NCI-H82 treated with DMSO at 0.1 percent for 48 hours (cell line): ENCODE results near the gene NOD2.

Experiments used
- DNase-seq: peaks from one replicate; lab custom pipeline; 2025; ENCODE audit not compliant: unreplicated experiment; lab: John Stamatoyannopoulos, UW

NOD2 gene

DNA sequence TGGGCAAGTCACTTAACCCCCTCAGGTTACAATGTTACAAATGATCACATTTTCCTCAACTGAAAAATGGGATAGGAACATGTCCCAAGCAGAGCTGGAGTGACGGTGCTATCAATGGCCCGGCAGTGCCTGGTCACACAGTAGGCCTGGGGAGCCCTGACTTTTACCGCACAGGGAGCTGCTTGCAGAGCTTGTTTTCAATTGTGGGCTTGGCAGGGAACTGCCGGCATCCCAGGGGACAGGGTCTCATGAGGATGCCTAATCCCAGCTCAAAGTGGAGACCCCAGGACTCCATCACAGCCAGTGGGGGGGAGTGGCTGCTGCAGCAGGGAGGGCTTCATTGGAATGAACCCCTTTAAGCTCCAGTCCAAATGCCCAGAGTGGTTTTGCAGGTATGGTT lies 23.7 kb upstream of the NOD2 start:
- DNase-seq: no peak

DNA sequence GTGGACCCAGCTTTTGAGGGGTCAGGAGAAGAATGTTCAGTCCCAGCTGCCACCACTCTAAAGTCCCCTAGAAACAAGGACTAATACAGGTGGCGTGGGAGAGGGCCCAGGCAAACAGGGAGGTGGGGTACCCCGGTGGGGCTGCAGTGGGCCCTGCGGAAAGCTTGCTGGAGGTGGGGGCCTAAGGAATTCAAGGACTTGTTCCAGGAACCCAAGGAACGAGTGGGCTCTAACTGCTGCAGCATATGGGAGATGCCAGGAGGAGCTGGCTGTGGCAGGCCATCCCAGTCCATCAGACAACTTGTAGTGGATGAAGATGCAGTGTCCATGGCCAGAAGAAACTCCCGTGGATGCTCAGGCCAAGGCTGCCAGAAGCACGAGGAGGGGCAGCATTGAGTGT lies 22.9 kb upstream of the NOD2 start:
- no peak for DNase-seq

DNA sequence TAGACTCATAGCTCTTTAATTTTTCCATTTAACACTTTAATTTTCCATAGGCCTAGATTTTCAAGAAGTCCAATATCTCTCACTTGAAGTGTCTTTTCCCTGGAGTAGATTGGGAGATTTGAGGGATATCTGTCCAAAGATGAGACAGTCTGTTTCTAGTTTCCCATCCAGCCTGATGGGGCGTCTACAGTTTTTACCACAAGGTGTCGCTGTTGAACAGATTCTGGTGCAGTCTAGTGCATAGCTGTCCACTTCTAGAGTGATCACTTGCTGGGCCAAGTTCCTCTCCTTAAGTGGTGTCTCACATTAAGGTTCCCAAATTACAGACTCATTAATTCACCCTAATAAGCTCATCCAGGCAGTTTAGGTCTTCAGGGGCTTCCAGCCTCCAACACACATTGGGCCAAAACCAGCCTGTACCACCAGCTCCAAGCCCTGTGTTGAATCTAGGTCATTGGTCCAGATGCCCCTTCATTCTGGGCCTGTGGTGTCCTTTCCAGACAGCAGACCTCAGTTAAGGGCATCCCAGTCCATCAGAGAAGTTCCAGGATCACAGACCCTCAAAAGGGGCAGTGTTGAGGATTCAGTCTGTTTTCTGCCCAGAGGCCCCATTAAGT lies 21.7 kb upstream of the NOD2 start:
- no peak for DNase-seq

DNA sequence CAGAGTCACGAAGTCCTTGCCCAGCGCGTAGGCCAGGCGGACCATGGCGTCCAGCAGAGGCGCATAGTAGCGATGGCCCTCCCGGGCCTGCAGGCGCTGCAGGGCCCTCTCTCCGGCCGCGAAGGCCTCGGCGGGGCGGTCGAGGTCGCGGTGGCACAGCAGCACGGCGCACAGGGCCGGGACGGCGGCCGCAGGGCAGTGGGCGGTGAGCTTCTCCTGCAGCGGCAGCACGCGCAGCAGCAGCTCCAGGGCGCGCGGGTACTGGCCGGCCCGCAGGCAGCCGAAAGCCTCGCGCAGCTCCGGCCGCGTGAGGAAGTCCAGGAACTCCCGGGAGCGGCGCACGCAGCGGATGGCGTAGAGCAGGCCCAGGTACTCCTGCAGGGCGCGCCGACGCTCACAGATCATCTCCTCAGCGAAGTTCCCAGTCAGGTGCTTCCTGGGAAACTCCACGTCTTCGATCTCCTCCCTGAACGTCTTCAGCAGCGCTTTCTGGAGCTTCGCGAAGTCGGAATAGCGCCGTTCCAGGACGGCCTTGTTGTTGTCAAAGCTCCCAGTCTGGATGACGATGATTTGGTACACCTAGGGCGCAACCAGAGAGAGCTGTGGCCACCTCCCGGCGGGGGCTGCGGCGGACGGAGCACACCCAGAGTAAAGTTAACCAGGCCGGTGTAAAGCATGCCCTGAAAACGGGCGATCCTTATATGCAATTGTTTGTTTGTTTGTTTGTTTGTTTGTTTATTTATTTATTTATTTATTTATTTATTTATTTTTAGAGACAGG lies 19.7 kb upstream of the NOD2 start:
- DNase-seq: no peak

DNA sequence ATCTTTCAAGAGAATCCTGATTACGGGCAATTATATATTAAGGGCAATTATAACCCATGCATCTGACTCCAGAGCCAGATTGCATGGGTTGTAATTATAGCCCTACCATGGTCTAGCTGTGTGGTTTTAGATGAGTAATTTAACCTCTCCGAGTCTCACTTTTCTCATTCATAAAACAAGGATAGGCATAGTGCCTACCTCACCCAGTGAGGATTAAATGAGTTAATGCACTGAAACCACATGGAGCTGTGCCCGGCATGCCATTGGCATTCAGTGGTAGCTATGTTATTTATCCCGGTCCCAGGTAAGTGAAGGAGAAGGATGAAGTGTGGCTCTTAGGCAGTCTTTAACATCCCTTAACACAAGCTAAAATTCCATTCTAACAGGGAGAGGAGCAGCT lies 18.6 kb upstream of the NOD2 start:
- no peak for DNase-seq

DNA sequence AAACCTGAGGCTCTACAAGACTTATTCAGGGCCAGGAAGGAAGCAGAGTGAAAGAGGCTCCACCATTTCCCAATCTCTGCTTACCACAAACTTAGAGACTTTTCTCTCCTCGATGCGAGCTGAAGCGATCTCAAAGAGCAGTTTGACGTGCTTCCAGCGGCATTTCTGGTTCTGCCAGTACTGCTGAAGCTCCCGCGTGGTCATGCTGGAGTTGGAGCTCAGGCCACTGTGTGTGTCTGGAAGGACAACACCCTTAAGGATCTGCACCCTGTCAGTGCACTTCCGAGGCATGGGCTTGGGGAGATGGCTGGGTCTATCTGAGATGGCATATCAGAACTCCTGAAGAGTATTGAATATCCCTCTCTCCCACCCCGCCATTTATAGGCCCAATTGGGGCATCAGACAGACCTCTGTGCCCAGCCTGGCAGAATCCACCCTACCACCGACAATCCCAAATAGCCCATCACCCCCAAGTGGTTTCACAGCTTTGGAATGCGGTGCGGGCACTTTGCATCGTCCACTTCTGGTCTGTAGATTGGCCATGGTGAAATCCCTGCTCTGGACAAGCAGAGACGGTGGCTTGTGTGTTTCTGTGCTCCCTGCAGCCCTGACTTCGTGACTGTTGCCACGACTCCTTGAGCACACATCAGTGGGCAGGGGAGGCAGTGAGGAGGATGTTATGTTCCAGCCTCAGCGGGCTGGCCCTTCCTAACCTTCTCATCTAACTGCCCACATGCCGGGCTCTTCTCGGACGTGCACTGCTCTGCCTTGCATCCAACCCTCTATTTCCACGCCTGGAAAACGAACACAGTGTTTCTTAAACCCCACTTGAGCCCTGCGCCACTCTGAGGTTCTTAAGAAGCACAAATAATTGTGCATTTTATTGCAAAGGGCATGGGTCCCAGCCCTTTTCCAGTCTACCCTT lies 17.5 kb upstream of the NOD2 start:
- DNase-seq: no peak

DNA sequence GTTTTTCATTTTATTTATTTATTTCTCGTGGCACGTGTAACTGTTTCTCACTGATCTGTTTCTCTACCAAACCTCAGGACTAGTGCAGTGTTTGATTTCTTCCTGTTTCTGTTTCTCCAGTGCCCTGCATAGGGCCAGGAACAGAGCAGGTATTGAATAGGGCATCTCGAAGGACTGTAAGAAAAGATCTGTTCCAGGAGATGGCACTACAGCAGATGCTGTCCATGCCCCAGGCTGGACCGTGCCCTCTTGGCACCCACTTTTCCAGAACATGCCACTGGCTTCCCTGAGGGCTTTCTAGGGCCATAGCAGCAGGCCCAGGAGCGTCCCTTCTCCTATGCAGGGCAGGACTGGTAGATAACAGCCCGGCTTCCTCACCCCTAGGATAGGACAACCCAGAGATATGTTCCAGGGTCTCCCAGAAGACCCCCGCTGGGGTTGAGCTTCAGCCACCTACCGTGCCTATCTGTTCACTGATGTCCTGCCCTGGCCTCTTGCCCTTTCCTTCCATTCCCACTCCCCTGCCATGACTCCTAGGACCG lies 16.7 kb upstream of the NOD2 start:
- DNase-seq: no peak

DNA sequence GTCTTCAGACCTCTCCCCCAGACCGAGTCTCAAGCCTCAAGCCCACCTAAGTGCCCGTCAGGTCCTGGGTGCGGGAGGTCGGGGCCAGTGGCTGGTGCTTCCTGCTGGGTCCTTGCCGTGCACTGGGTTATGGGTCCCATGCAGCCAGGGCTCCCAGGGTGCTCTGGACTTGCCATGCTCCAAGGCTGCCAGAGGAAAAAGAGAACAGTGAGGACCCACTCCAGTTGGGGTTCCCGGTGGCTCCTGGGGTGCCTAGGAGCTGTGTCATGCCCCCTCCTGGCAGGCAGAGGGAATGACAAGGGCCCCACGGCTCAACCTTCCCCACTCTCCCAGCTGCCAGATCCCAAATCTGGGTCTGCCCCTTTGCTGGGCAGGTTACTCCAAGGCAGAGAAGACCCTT lies 16.1 kb upstream of the NOD2 start:
- DNase-seq: no peak

DNA sequence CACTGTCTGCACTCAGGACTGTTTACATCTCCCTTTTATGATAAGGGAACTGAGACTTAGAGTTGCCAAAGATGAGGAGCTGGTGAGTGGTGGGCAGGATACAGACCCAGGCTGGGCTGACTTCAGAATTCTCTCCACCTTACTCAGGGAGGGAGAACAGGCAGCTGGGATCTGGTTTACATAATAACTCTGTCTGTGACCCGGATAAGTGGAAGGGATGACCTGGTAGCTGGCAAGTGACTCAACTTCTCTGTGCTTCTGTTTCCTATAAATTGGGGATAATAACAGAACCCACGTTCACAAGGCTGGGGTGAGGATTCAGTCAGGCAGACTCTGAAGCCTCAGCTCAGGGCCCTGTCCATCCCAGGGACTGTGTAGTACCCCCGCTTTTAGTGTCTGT lies 14.9 kb upstream of the NOD2 start:
- DNase-seq: no peak

DNA sequence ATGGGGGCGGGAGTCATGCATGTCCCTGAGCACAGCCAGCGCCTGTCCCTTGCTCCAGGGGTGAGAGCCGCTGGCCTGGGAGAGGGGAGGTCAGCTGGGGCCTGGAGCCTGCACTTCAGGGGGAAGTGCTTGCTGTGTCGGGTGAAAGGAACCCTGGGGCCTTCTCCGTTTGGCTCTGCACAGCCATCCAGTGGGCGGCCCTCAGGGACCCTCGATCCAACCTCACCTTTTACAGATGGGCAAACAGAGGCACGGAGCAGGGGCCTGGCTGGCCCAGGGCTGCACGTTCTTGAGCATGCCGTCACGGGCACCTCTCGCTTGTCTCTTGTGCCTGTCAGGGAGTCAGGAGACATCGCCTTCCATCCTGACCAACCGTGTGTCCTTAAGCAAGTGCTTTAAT lies 14.1 kb upstream of the NOD2 start:
- DNase-seq: no peak

DNA sequence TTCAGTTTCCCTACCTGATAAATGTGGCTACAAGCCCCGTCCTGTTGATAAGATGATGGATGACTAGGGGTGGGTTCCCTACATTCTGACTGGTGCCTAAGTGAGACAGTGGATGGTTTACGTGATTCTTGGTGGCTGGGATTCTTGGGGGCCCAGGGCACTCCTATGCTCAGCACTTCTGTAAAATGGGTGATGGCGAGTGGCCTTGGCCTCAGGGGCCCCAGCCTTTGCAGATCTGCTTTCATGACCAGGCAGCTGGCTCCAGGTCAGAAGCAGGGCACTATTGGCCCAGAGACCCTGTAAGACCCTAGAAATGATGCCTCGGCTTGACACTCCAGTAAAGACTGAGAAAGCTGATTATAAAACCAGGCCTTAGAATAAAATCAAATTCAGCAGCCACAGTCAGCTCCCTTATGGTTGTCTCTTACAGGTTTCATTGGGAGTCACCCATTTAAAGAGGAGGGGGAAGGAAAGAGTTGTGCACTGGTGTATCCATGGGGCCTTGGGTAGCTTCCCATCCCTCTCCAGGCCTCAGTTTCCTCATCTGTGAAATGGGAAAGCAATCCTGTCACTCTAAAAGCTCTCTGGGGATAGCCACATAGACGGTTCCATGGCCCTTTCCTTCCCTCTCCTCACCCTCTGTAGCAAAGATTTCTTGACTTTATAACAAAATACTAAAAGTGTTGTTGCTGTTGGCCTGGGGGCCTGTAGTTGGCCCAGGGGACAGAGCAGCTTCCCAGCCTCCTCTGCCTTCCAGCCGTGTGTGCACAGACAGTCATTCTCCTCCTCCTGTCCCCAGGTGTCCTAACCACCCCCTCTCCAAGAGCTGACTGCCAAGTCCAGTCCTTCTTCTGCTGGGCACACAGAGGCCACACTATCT lies 13.5 kb upstream of the NOD2 start:
- no peak for DNase-seq

DNA sequence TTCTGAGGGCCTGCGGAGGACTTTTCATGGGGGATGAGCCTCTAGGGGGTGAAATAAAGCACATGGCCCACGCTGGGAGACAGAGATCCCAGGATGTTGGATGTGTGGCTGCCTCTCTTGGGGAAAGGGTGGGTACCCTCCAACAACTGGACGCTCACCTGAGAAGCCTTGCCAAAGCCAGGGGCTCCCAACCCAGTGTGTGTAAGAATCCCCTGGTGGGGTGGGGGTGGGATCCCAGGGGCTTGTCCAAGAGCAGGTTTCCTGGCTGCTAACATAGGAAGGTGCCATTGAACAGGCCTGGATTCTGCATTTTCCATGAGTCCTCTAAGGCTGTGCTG lies 12.9 kb upstream of the NOD2 start:
- no peak for DNase-seq

DNA sequence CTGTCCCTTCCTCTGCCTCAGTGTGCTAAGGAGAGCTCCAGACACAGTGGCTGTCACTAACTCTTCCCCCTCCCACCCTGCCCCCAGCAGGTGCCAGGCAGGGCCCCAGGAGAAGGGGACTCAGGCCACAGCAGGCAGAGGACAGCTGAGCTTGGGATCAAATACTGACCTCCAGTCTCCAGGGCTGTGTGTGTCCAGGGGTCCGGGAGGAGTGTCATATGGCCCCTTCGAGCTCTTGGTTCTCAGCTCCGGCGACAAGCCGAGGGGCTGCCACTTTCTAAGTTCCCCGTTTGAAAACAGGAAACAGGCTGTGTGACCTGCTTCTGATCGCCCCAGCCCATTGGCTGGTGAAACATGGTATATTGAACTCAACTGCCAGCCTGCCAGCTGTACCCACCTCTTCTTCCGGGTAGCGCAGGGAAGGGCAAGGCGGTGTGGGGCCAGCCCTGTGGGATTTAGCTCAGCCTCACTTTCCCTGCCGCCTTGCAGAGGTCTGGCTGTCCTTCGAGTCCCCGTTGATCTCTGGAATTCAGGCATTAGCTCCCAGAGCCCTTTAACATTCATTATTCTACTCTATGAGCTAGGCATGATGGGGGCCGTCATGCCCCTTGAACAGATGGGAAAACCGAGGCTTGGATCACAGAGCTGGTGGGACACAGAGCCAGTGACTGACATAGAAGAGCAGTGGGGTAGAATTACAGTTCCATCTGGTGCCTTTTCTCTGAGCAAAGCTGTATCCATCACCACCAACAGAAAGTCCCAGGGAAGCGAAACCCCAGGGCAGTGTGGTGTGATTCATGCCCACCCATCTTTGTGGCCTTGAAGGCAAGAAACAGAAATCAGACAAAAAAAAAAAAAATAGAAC lies 12.2 kb upstream of the NOD2 start, which contains the start of gene SNX20:
SNX20 (minus strand) TSS at position 292 of the 865 bp plus-strand sequence. CDS start 3,786 bp downstream, outside the sequence.
- DNase-seq: no peak

DNA sequence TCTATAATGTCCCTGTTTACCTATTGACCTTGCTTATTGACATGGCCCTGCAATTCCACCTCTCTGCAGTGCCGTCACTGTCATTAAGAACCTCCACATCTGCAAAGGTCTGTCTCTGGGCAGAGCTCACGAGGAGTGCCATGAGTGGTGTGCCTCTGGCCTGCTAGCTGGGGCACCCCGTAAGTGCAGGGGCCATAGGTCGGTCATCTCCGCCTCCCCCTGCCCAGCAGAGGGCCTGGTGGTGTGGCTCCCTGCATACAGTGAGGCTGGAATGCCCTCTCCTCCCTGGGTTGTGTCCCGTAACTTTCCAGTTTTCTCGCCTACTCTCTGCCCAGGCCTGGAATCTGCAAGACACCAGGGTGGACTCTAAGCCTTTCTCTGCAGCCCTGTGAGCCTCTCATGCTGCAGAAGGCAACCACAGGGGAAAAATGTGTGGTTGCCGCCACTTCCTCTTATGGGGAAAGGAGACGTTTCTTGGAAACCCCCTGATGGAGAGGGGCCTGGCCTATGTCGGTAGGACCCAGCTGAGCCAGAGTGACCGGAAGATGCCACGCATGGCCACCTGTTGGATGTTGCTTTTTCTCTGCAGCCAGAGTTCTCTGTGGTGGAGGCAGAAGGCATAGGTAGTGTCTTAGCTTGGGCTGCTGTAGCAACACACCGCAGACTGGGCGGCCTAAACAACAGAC lies 9.6 kb upstream of the NOD2 start:
- DNase-seq: no peak

DNA sequence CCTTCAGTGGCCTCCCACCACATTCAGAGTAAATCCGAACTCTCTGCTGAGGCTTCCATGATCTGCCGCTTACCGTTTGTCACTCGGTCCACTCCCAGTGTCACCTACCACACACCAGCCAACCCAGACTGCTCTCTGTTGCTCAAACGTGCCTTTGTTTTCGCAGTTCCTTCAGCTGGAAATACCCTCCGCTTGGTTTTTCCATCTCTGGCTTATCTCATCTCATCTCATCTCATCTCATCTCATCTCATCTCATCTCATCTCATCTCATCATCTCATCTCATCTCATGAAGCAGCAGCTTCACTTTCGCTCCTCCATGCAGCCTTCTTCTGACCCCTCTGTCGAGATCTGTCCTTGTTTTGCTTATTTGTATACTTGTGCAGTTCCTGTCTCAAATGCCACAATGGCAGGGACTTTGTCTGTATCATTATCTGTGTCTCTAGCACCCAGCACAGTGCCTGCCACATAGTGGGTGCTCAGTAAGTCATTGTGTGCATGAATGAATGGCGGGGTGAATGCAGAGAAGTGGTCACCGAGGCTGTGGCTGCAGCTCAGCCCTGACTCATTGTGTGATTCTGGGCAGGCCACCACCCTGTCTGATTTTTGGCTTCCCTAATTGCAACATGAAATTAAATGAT lies 8.5 kb upstream of the NOD2 start:
- DNase-seq: no peak

DNA sequence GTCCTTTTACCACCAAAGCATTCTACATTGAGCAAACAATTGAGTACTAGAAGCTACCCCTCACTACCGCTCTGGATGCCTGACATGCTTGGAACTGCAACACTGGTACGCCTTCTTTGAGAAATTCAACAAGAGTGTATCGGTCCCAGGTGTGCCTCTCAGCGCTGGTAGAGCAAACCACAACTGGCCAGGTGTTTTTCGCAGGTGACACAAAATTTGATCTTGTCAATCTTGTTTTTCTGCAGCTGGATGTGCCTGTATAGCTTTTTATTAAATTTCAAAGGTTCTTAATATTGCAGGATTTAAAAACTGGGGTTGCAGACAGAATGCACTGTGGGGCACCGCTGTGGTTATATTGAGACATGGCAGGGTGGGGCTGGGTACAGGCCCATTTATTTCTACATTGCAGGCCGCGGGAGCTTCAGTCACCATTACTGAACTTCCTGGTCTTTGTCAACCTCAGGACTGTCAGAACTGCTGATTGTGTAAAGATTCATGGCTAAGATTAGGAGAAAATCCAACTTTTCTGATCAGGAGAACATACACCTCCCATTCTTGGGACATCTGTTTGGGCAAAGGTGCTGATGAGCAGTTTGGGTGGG lies 7.8 kb upstream of the NOD2 start:
- DNase-seq: no peak

DNA sequence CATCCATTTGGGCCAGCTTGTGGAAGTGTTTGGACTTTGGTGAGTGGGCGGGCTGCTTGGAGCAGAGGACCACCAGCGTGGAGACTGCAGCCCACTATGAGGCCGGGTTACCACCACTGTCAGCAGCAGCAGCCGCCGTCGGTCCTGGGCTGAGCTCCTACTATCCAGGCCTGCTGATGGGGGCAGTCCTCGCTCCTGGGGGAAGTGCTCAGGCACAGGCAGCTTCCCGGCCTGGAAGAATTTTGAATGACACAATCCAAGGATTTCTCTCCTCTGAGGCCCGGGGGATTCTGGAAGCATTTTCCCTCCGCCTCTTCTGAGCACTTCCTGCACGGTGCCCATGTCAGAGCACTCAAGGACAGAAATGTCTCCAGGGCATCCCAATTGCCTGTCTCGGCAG lies 5.3 kb upstream of the NOD2 start:
- no peak for DNase-seq

DNA sequence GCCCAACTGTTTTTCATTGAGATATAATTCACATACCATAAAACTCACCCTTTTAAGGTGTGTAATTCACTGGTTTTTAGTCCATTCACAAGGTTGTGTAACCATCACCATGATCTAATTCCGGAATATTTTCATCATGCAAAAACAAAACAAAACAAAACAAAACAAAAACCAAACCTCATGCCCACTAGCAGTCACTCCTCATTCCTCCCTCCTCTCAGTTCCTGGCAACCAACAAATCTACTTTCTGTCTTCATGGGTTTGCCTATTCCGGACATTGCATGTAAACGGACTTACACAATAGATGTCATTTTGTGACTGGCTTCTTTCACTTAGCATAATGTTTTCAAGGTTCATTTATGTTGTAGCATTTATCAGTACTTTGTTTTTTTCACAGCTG lies 4.5 kb upstream of the NOD2 start:
- no peak for DNase-seq
